NCI-H1048 (cell line): ENCODE measurements around the gene EGFR.

Experiments
- DNase-seq: peaks from one replicate; lab custom pipeline; 2025; lab: John Stamatoyannopoulos, UW

The EGFR gene

GRCh38 chr7:55190511-55191160 is 171.8 kb downstream of the EGFR start:
- no peak for DNase-seq

GRCh38 chr7:55191161-55191925 is 172.5 kb downstream of the EGFR start:
- DNase-seq, result no peak

- DNase-seq, result no peak
These were observed 173.3 kb downstream of the EGFR start for GRCh38 chr7:55191926-55192692.

GRCh38 chr7:55192723-55193122 is 173.9 kb downstream of the EGFR start:
- DNase-seq, result no peak

- DNase-seq, result no peak
These were observed 174.4 kb downstream of the EGFR start for GRCh38 chr7:55193245-55193644.

- no peak for DNase-seq
These were observed 175.7 kb downstream of the EGFR start for GRCh38 chr7:55194522-55194921.

GRCh38 chr7:55198634-55199392 is 180.0 kb downstream of the EGFR start:
- no peak for DNase-seq

- no peak for DNase-seq
These were observed 180.6 kb downstream of the EGFR start for GRCh38 chr7:55199418-55199817.

- no peak for DNase-seq
These were observed 181.6 kb downstream of the EGFR start for GRCh38 chr7:55200441-55200840.

GRCh38 chr7:55202150-55202913 is 183.5 kb downstream of the EGFR start:
- DNase-seq, result no peak

GRCh38 chr7:55203300-55203699 is 184.5 kb downstream of the EGFR start:
- no peak for DNase-seq

- DNase-seq, result no peak
These were observed 186.5 kb downstream of the EGFR start for GRCh38 chr7:55205124-55205955.

- no peak for DNase-seq
These were observed 187.6 kb downstream of the EGFR start for GRCh38 chr7:55206235-55207029.

- DNase-seq, result no peak
These were observed 188.8 kb downstream of the EGFR start for GRCh38 chr7:55207436-55208125.

GRCh38 chr7:55209366-55209765 is 190.5 kb downstream of the EGFR start:
- DNase-seq, result no peak

GRCh38 chr7:55210176-55210575 is 191.4 kb downstream of the EGFR start:
- DNase-seq, result no peak

- no peak for DNase-seq
These were observed 191.9 kb downstream of the EGFR start for GRCh38 chr7:55210716-55211115.

- no peak for DNase-seq
These were observed 192.9 kb downstream of the EGFR start for GRCh38 chr7:55211726-55212125.

- no peak for DNase-seq
These were observed 193.4 kb downstream of the EGFR start for GRCh38 chr7:55212176-55212575.
